CD4-positive, alpha-beta T cell (primary cell): ENCODE measurements around the gene MINPP1. TPM values are rescaled to one million over a fixed set of nuclear protein-coding genes. Genes with fewer than 3 reads are reported as not detected.

ENCODE experiments used
- ATAC-seq: fragments of 200-7000 bp; cut with Tn5 transposase; one replicate; pipeline ENCODE4 v1.10.0; 2022; ENCODE audit warnings: mild to moderate bottlenecking; ENCODE audit not compliant: poor library complexity
- CTCF ChIA-PET: fragments of 350-600 bp; sonication (Branson Sonifier 250); formaldehyde crosslinking; loops from one replicate; lab custom pipeline; 2021; ENCODE audit warnings: antibody characterized with exemption, inconsistent platforms; lab: Charles Lee
- POLR2A ChIA-PET: fragments of 350-600 bp; sonication (Branson Sonifier 250); formaldehyde crosslinking; loops from one replicate; lab custom pipeline; 2021; ENCODE audit warnings: antibody characterized with exemption, inconsistent platforms; lab: Charles Lee
- DNase-seq, 14 experiments: peaks; one replicate each; pipeline ENCODE4 v3.0.0-alpha.2; 2013 to 2020; ENCODE audit warnings: mixed read lengths in 2 of 14
- H3K27ac ChIP-seq, 2 donors: one replicate each; pipeline versions ENCODE4 v1.5.1 to v1.7.0; 2013; ENCODE audit warnings: low read length in 2 of 2, low read depth in 1 of 2, mild to moderate bottlenecking in 1 of 2
- H3K27me3 ChIP-seq, 2 experiments: 1 replicate in 1 of 2; 2 replicates in 1 of 2; pipeline versions ENCODE4 v1.6.1 to v1.7.0; 2013; ENCODE audit warnings: low read length in 2 of 2, control low read depth in 1 of 2, mild to moderate bottlenecking in 1 of 2, moderate library complexity in 1 of 2; ENCODE audit not compliant: insufficient read depth in 2 of 2, control insufficient read depth in 1 of 2
- H3K36me3 ChIP-seq: one replicate; pipeline ENCODE4 v1.6.1; 2013; ENCODE audit warnings: low read length, control low read depth; ENCODE audit not compliant: insufficient read depth
- H3K4me1 ChIP-seq: one replicate; pipeline ENCODE4 v1.6.1; 2013; ENCODE audit warnings: low read length, control low read depth; ENCODE audit not compliant: insufficient read depth
- H3K4me3 ChIP-seq: one replicate; pipeline ENCODE4 v1.5.1; 2013; ENCODE audit warnings: mild to moderate bottlenecking, low read length, moderate library complexity
- H3K9me3 ChIP-seq, 2 experiments: 1 replicate in 1 of 2; 2 replicates in 1 of 2; pipeline versions ENCODE4 v1.6.1 to v1.7.0; 2013; ENCODE audit warnings: low read length in 2 of 2, mild to moderate bottlenecking in 2 of 2, control low read depth in 1 of 2, moderate library complexity in 1 of 2; ENCODE audit not compliant: control insufficient read depth in 1 of 2, insufficient read depth in 1 of 2
- H3K27ac Mint-ChIP-seq: one replicate; pipeline ENCODE4 v1.8.0; 2020; ENCODE audit warnings: mixed read lengths
- H3K27me3 Mint-ChIP-seq: one replicate; pipeline ENCODE4 v1.8.0; 2021; ENCODE audit warnings: mixed read lengths
- H3K36me3 Mint-ChIP-seq: one replicate; pipeline ENCODE4 v1.8.0; 2021; ENCODE audit warnings: low read depth, mixed read lengths
- H3K4me1 Mint-ChIP-seq: one replicate; pipeline ENCODE4 v1.8.0; 2021; ENCODE audit warnings: low read depth, mixed read lengths
- H3K4me3 Mint-ChIP-seq: one replicate; pipeline ENCODE4 v1.8.0; 2020; ENCODE audit warnings: mild to moderate bottlenecking, mixed read lengths
- H3K9me3 Mint-ChIP-seq: one replicate; pipeline ENCODE4 v1.8.0; 2020; ENCODE audit warnings: mixed read lengths
- intact Hi-C, 2 experiments: fragments of 100-400 bp; cut with DNase I in 1 of 2; cut with micrococcal nuclease in 1 of 2; formaldehyde crosslinking; loops; one replicate each; pipeline versions ENCODE4 v1.15.1 to v1.9.0; 2023 to 2025; cut with DNase I, micrococcal nuclease
- total RNA-seq, 174 experiments: library from RNA in 2 of 174; stranded (reverse) in 2 of 174; gene quantifications; one replicate each; pipeline ENCODE4 v1.2.3 and lab custom pipeline; 2021 to 2026
- TF ChIP-seq, protein P1 (sequence below): fragments of 200-600 bp; IDR thresholded peaks from one replicate; pipeline ENCODE4 v1.8.0; 2022; ENCODE audit warnings: antibody characterized with exemption, mild to moderate bottlenecking

Gene MINPP1
- total RNA-seq, 2 experiments from 2014 or later, result 0.50 to 0.69 TPM

- Histone ChIP-seq H3K27me3 (peaks cover 5 to 8% of the 10 kb centered on the region in 2 experiments), H3K4me1 (no peaks in the 10 kb centered on the region), H3K27ac (no peak overlapping the region), H3K4me3 (no peak overlapping the region), H3K36me3 (no peaks in the 10 kb centered on the region), H3K9me3 (no peaks in the 10 kb centered on the region)
- H3K36me3 Mint-ChIP-seq, result no peaks in the 10 kb centered on the region
- H3K9me3 Mint-ChIP-seq, result no peaks in the 10 kb centered on the region
- peaks cover 37% of the 10 kb centered on the region for H3K27me3 Mint-ChIP-seq
- ChIA-PET POLR2A (no interaction called here), CTCF (no interaction called here)
- H3K27ac Mint-ChIP-seq, result no peak overlapping the region
- ATAC-seq (no peak), DNase-seq (no peak)
- no peaks in the 10 kb centered on the region for H3K4me1 Mint-ChIP-seq
- no peak overlapping the region for H3K4me3 Mint-ChIP-seq
- intact Hi-C loops, result no loop called here
- TF ChIP-seq, protein P1, sequence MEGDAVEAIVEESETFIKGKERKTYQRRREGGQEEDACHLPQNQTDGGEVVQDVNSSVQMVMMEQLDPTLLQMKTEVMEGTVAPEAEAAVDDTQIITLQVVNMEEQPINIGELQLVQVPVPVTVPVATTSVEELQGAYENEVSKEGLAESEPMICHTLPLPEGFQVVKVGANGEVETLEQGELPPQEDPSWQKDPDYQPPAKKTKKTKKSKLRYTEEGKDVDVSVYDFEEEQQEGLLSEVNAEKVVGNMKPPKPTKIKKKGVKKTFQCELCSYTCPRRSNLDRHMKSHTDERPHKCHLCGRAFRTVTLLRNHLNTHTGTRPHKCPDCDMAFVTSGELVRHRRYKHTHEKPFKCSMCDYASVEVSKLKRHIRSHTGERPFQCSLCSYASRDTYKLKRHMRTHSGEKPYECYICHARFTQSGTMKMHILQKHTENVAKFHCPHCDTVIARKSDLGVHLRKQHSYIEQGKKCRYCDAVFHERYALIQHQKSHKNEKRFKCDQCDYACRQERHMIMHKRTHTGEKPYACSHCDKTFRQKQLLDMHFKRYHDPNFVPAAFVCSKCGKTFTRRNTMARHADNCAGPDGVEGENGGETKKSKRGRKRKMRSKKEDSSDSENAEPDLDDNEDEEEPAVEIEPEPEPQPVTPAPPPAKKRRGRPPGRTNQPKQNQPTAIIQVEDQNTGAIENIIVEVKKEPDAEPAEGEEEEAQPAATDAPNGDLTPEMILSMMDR, result no peak
These were observed 73.6 kb downstream of the MINPP1 start for GRCh38 chr10:87578160-87578841.

GRCh38 chr10:87578842-87579401 lies 74.2 kb downstream of the MINPP1 start:
- ChIA-PET CTCF (no interaction called here), POLR2A (no interaction called here)
- DNase-seq (no peak), ATAC-seq (no peak)
- Mint-ChIP-seq H3K27ac (no peak overlapping the region), H3K36me3 (no peaks in the 10 kb centered on the region), H3K27me3 (peaks cover 37% of the 10 kb centered on the region), H3K9me3 (no peaks in the 10 kb centered on the region), H3K4me1 (no peaks in the 10 kb centered on the region), H3K4me3 (no peak overlapping the region)
- Histone ChIP-seq H3K9me3 (no peaks in the 10 kb centered on the region), H3K27me3 (peaks cover 5 to 8% of the 10 kb centered on the region in 2 experiments), H3K4me3 (no peak overlapping the region), H3K36me3 (no peaks in the 10 kb centered on the region), H3K4me1 (no peaks in the 10 kb centered on the region), H3K27ac (no peak overlapping the region)
- TF ChIP-seq, protein P1, result no peak
- intact Hi-C loops, result no loop called here

DNA sequence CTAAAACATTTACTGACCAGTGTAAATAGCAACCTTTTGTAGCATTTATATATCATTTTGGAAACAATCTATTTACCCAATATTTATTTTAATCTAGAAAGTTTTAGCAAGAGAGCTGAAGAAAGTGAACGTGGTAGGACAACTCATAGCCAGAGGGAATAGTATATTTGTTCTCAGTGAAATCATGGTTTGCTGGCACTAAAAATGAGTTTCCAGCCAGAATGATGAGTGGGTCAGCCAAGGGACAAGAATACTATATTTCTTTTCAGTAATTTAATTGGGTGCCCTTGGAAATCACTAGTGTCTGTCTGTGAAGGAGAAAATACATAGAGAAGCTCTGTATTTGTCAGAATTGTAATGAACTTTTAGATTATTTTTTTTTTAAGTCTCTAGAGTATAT lies 74.9 kb downstream of the MINPP1 start:
- Mint-ChIP-seq H3K27me3 (peaks cover 41% of the 10 kb centered on the region), H3K4me1 (no peaks in the 10 kb centered on the region), H3K9me3 (no peaks in the 10 kb centered on the region), H3K27ac (no peak overlapping the region), H3K4me3 (no peak overlapping the region), H3K36me3 (no peaks in the 10 kb centered on the region)
- H3K9me3 ChIP-seq, result no peaks in the 10 kb centered on the region
- ChIA-PET CTCF (no interaction called here), POLR2A (no interaction called here)
- TF ChIP-seq, protein P1, result no peak
- intact Hi-C loops, result no loop called here
- H3K27ac ChIP-seq, result no peak overlapping the region
- no peak for ATAC-seq
- no peak for DNase-seq
- H3K27me3 ChIP-seq, result peaks cover 5 to 8% of the 10 kb centered on the region in 2 experiments
- H3K4me3 ChIP-seq, result no peak overlapping the region
- H3K4me1 ChIP-seq, result no peaks in the 10 kb centered on the region
- no peaks in the 10 kb centered on the region for H3K36me3 ChIP-seq
